ENCODE measurements around the gene PRR5L.

- TF ChIP-seq CTCF (IDR thresholded peaks at IDR 0.05; ENCODE audit: poor library complexity) (no peak), EZH2 (IDR thresholded peaks at IDR 0.05; ENCODE audit: borderline replicate concordance) (no peak)
These were observed 145.6 kb downstream of the PRR5L start for GRCh38 chr11:36441610-36442208.
